K562 (cell line): ENCODE results near the gene MYO1A. TPM values are rescaled to one million over a fixed set of nuclear protein-coding genes. Genes with fewer than 3 reads are reported as not detected.

Experiments
- ATAC-seq: fragments of 200-7000 bp; cut with Tn5 transposase; 3 replicates; pipeline ENCODE4 v1.9.1; 2020; ENCODE audit warnings: moderate library complexity
- BruUV-seq: library from RNA; stranded (reverse); fragments of 400-500 nt; replicated peaks from 2 replicates; lab custom pipeline; 2021; lab: Mats Ljungman, UMichigan
- CTCF ChIA-PET: fragments of 300-600 bp; formaldehyde crosslinking; extraction: SDS; loops from one replicate; lab custom pipeline; 2021; ENCODE audit warnings: low intra/inter-chr PET ratio; lab: Yijun Ruan, JAX
- POLR2A ChIA-PET: fragments of 300-600, 350-650 bp; sonication (Branson Sonifier 250); formaldehyde crosslinking; extraction: SDS; loops from one replicate; lab custom pipeline; 2021; ENCODE audit warnings: antibody characterized with exemption, inconsistent platforms; lab: Yijun Ruan, JAX
- DNase-seq, 4 experiments: peaks; one replicate each; pipeline versions ENCODE4 v3.0.0 to v3.0.0-alpha.2; 2011 to 2018; ENCODE audit warnings: low spot score in 3 of 4, mixed read lengths in 3 of 4; ENCODE audit errors: extremely low read depth in 1 of 4
- FAIRE-seq: peaks from 2 replicates; lab custom pipeline; 2011; peaks lifted over from hg19 to GRCh38; lab: Jason Lieb, UNC
- H2AFZ ChIP-seq: 2 replicates; pipeline ENCODE4 v1.6.0; 2011; ENCODE audit warnings: low read depth, low read length, control low read depth, inconsistent platforms
- H3K27ac ChIP-seq: fragments of 200-600 bp; 3 replicates; pipeline ENCODE4 v1.8.0; 2011; ENCODE audit warnings: low read depth, mild to moderate bottlenecking, control low read depth, inconsistent platforms, low read length, moderate library complexity, mixed read lengths; ENCODE audit errors: extremely low read depth
- H3K27me3 ChIP-seq, 2 experiments: fragments of 300-600 bp in 1 of 2; 2 replicates in 1 of 2; 3 replicates in 1 of 2; pipeline versions ENCODE4 v1.6.0 to v1.8.0; 2011; ENCODE audit warnings: inconsistent platforms in 2 of 2, low read length in 2 of 2, mild to moderate bottlenecking in 1 of 2, mixed read lengths in 1 of 2, moderate library complexity in 1 of 2; ENCODE audit not compliant: control insufficient read depth in 2 of 2, insufficient read depth in 2 of 2
- H3K36me3 ChIP-seq: fragments of 300-600 bp; 3 replicates; pipeline ENCODE4 v1.8.0; 2011; ENCODE audit warnings: mild to moderate bottlenecking, low read length, inconsistent platforms; ENCODE audit not compliant: control insufficient read depth, insufficient read depth
- H3K4me1 ChIP-seq, 2 experiments: fragments of 200-600 bp in 1 of 2; replicated peaks in 1 of 2; 2 replicates in 1 of 2; 3 replicates in 1 of 2; pipeline versions ENCODE4 v1.5.1 to v1.8.0; 2011; ENCODE audit warnings: inconsistent platforms in 2 of 2, low read length in 2 of 2, mild to moderate bottlenecking in 1 of 2, mixed read lengths in 1 of 2, moderate library complexity in 1 of 2; ENCODE audit not compliant: control insufficient read depth in 2 of 2, insufficient read depth in 2 of 2
- H3K4me2 ChIP-seq: 2 replicates; pipeline ENCODE4 v1.6.1; 2011; ENCODE audit warnings: low read length, control low read depth, inconsistent platforms, mixed read lengths; ENCODE audit not compliant: insufficient read depth
- H3K4me3 ChIP-seq: fragments of 200-600 bp; sonication (generic), shearing (Covaris generic); 2 replicates; pipeline ENCODE4 v1.5.1; 2016; ENCODE audit warnings: control low read depth, inconsistent platforms
- H3K79me2 ChIP-seq: fragments of 200-600 bp; 3 replicates; pipeline ENCODE4 v1.8.0; 2011; ENCODE audit warnings: low read length, inconsistent platforms; ENCODE audit not compliant: control insufficient read depth, insufficient read depth
- H3K9ac ChIP-seq, 2 experiments: 2 replicates each; pipeline versions ENCODE4 v1.6.0 to v1.6.1; 2011; ENCODE audit warnings: low read depth in 2 of 2, low read length in 2 of 2, control low read depth in 1 of 2, inconsistent platforms in 1 of 2, mild to moderate bottlenecking in 1 of 2, mixed read lengths in 1 of 2; ENCODE audit not compliant: insufficient read depth in 1 of 2
- H3K9me1 ChIP-seq: one replicate; pipeline ENCODE4 v1.6.0; 2011; ENCODE audit warnings: inconsistent platforms, mild to moderate bottlenecking, low read length, moderate library complexity; ENCODE audit not compliant: control insufficient read depth, insufficient read depth
- H3K9me3 ChIP-seq: replicated peaks from 2 replicates; pipeline ENCODE4 v1.5.1; 2011; ENCODE audit warnings: low read depth, low read length, inconsistent platforms; ENCODE audit not compliant: control insufficient read depth, insufficient read depth
- H4K20me1 ChIP-seq: replicated peaks from 2 replicates; pipeline ENCODE4 v1.6.1; 2011; ENCODE audit warnings: low read length, inconsistent platforms, mixed read lengths; ENCODE audit not compliant: control insufficient read depth, insufficient read depth
- BCL6 ChIP-seq: fragments of 250-450 bp; sonication (Bioruptor Pico); IDR thresholded peaks from 2 replicates; pipeline ENCODE4 v1.4.0; 2020
- FIP1L1 ChIP-seq: fragments of 200-400 bp; formaldehyde crosslinking; IDR thresholded peaks from 2 replicates; pipeline ENCODE4 v1.6.1; 2018; ENCODE audit warnings: mild to moderate bottlenecking, low read depth, low read length; ENCODE audit not compliant: poor library complexity, severe bottlenecking
- FOSL1 ChIP-seq: fragments of 200-800 bp; sonication (Bioruptor generic); conservative IDR thresholded peaks from 2 replicates; pipeline ENCODE4 v1.6.1; 2016; ENCODE audit warnings: missing genetic modification characterization, missing compliant biosample characterization
- HSF4 ChIP-seq: fragments of 250-450 bp; sonication (Bioruptor Pico); IDR thresholded peaks from 2 replicates; pipeline ENCODE4 v2.1.2; 2022; ENCODE audit warnings: mild to moderate bottlenecking, moderate library complexity, borderline replicate concordance
- MTF1 ChIP-seq: fragments of 250-450 bp; sonication (Bioruptor Pico); IDR thresholded peaks from 2 replicates; pipeline ENCODE4 v1.9.0; 2021; ENCODE audit warnings: moderate library complexity, mild to moderate bottlenecking, inconsistent platforms, borderline replicate concordance
- NFIX ChIP-seq: fragments of 250-450 bp; sonication (Bioruptor Pico); IDR thresholded peaks from 2 replicates; pipeline ENCODE4 v1.4.0; 2020; ENCODE audit warnings: low read depth, mild to moderate bottlenecking, moderate library complexity
- SIN3B ChIP-seq: fragments of 450-650 bp; IDR thresholded peaks from 2 replicates; pipeline ENCODE4 v1.6.1; 2017; ENCODE audit warnings: low read depth, mild to moderate bottlenecking, moderate library complexity
- SMAD3 ChIP-seq: fragments of 450-650 bp; formaldehyde crosslinking; conservative IDR thresholded peaks from 2 replicates; pipeline ENCODE4 v1.4.0; 2020; ENCODE audit warnings: mild to moderate bottlenecking
- TBP ChIP-seq: optimal IDR thresholded peaks from 2 replicates; pipeline ENCODE3; 2011; ENCODE audit warnings: low read depth, low read length, improper control_type of control experiment
- ZNF77 ChIP-seq: fragments of 250-450 bp; sonication (Bioruptor Pico); IDR thresholded peaks from 2 replicates; pipeline ENCODE4 v1.5.0; 2020
- WGBS: fragments of 100-300 bp; shearing (Covaris generic); methylation state at CpG from one replicate; pipeline ENCODE4 v1.1.6; 2016; ENCODE audit warnings: low coverage, mixed read lengths; ENCODE audit not compliant: insufficient coverage; ENCODE audit errors: missing lambda C conversion rate; 5-methylcytosine and 5-hydroxymethylcytosine counted together
- in situ Hi-C: fragments of 300-500 bp; cut with MboI; formaldehyde crosslinking; loops from 4 replicates; pipeline ENCODE4 v1.15.0; 2018; ENCODE audit warnings: inconsistent platforms, mixed read lengths
- intact Hi-C: fragments of 100-400 bp; cut with micrococcal nuclease; formaldehyde crosslinking; loops from 2 replicates; pipeline ENCODE4 v1.14.2; 2022
- polyA plus RNA-seq, 8 experiments: library from polyadenylated mRNA; depleted of rRNA in 4 of 8; stranded (reverse) in 5 of 8; unstranded in 3 of 8; fragments of >200 nt; fragmentation: Nextera tagmentation in 2 of 8; fragmentation: Illumina TruSeq in 1 of 8; extraction: Ambion mirVana in 2 of 8; extraction: Trizol in 1 of 8; gene quantifications; 2 replicates each; pipeline versions ENCODE4 v1.2.1 to v1.2.3, GENCODE V29; 2011 to 2014; ENCODE audit warnings: inconsistent platforms in 1 of 8, missing spikeins in 1 of 8
- total RNA-seq, 7 experiments: library from RNA; depleted of rRNA in 6 of 7; stranded (reverse); fragments of >200 nt in 6 of 7; fragmentation: Illumina TruSeq in 2 of 7; extraction: Trizol in 2 of 7; gene quantifications; 2 replicates each; pipeline versions ENCODE4 v1.2.1 to v1.2.3, GENCODE V29; 2011 to 2021; ENCODE audit warnings: low replicate concordance in 1 of 7
- TF ChIP-seq, protein P1 (sequence below): sonication (generic); formaldehyde crosslinking; IDR thresholded peaks from 2 replicates; pipeline ENCODE4 v1.8.0; 2022; ENCODE audit warnings: mild to moderate bottlenecking, low read depth, missing genetic modification reagents
- TF ChIP-seq, protein P2 (sequence below): fragments of 250-450 bp; sonication (Bioruptor Pico); IDR thresholded peaks from 2 replicates; pipeline ENCODE4 v1.8.0; 2022; ENCODE audit warnings: inconsistent platforms
- TF ChIP-seq, protein P3 (sequence below): fragments of 450-650 bp; IDR thresholded peaks from 2 replicates; pipeline ENCODE4 v1.6.1; 2016; ENCODE audit warnings: borderline replicate concordance
- TF ChIP-seq, protein P4 (sequence below): fragments of 450-650 bp; IDR thresholded peaks from one replicate; pipeline ENCODE4 v1.6.1; 2018; ENCODE audit warnings: mild to moderate bottlenecking, moderate library complexity; ENCODE audit not compliant: partially characterized antibody
- TF ChIP-seq, protein P5 (sequence below): fragments of 250-450 bp; sonication (Bioruptor Pico); IDR thresholded peaks from 2 replicates; pipeline ENCODE4 v1.8.0; 2022; ENCODE audit warnings: inconsistent platforms, mild to moderate bottlenecking, moderate library complexity, borderline replicate concordance

The MYO1A gene
- total and polyA plus RNA-seq, 9 of the 15 experiments (the other 6 are each of a cell fraction or from before 2014, with no cell fraction given), result 0.03 to 0.29 (median 0.14) TPM; not detected in 2

DNA sequence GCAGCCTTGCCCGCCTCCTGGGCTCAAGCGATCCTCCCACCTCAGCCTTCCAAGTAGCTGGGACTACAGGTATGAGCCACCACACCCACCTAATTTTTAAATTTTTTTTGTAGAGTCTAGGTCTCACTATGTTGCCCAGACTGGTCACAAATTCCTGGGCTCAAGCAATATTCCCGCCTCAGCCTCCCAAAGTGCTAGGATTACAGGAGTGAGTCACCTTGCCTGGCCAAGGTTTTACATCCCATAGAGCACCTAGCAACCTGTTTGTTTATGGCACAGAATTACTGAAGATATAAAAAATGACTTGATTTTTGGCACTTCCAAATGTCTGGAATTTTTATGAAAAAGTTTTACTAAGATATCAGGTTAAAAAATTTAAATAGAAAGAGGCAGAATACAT, 16.5 kb downstream of the MYO1A start:
- no TSS peak for BruUV-seq
- Histone ChIP-seq H3K9ac (no peak overlapping the region), H4K20me1 (no peaks in the 10 kb centered on the region), H3K4me3 (no peak overlapping the region), H3K4me1 (peaks cover 3 to 6% of the 10 kb centered on the region in 2 experiments; a peak in 3 of 5 replicates), H3K36me3 (no peaks in the 10 kb centered on the region), H2AFZ (no peak overlapping the region), H3K4me2 (no peak overlapping the region), H3K9me1 (peaks cover 3% of the 10 kb centered on the region), H3K79me2 (no peaks in the 10 kb centered on the region), H3K27ac (no peak overlapping the region), H3K27me3 (no peaks in the 10 kb centered on the region), H3K9me3 (no peaks in the 10 kb centered on the region)
- WGBS, result 45% methylated on average over 3 of the region's 3 CpGs
- POLR2A ChIA-PET, result interaction anchor here (1.4 kb wide), 1 partner anchor 16 kb away, joined by 3 read pairs; no protein-coding TSS in a partner anchor
- no peak for FAIRE-seq
- no peak for DNase-seq
- CTCF ChIA-PET, result no interaction called here
- no peak for ATAC-seq
- intact Hi-C loops, result no loop called here
- in situ Hi-C loops, result no loop called here
- TF ChIP-seq TBP, result no peak
- no peak for TF ChIP-seq BCL6 (CRISPR knock-in tag)
- TF ChIP-seq, protein P1, sequence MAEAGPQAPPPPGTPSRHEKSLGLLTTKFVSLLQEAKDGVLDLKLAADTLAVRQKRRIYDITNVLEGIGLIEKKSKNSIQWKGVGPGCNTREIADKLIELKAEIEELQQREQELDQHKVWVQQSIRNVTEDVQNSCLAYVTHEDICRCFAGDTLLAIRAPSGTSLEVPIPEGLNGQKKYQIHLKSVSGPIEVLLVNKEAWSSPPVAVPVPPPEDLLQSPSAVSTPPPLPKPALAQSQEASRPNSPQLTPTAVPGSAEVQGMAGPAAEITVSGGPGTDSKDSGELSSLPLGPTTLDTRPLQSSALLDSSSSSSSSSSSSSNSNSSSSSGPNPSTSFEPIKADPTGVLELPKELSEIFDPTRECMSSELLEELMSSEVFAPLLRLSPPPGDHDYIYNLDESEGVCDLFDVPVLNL (CRISPR knock-in tag), result no peak
- no peak for TF ChIP-seq FIP1L1
- TF ChIP-seq FOSL1 (tag), result no peak
- TF ChIP-seq MTF1 (CRISPR knock-in tag), result no peak
- TF ChIP-seq SMAD3 (CRISPR knock-in tag), result no peak
- TF ChIP-seq, protein P2, sequence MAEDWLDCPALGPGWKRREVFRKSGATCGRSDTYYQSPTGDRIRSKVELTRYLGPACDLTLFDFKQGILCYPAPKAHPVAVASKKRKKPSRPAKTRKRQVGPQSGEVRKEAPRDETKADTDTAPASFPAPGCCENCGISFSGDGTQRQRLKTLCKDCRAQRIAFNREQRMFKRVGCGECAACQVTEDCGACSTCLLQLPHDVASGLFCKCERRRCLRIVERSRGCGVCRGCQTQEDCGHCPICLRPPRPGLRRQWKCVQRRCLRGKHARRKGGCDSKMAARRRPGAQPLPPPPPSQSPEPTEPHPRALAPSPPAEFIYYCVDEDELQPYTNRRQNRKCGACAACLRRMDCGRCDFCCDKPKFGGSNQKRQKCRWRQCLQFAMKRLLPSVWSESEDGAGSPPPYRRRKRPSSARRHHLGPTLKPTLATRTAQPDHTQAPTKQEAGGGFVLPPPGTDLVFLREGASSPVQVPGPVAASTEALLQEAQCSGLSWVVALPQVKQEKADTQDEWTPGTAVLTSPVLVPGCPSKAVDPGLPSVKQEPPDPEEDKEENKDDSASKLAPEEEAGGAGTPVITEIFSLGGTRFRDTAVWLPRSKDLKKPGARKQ, result no peak
- TF ChIP-seq, protein P3, sequence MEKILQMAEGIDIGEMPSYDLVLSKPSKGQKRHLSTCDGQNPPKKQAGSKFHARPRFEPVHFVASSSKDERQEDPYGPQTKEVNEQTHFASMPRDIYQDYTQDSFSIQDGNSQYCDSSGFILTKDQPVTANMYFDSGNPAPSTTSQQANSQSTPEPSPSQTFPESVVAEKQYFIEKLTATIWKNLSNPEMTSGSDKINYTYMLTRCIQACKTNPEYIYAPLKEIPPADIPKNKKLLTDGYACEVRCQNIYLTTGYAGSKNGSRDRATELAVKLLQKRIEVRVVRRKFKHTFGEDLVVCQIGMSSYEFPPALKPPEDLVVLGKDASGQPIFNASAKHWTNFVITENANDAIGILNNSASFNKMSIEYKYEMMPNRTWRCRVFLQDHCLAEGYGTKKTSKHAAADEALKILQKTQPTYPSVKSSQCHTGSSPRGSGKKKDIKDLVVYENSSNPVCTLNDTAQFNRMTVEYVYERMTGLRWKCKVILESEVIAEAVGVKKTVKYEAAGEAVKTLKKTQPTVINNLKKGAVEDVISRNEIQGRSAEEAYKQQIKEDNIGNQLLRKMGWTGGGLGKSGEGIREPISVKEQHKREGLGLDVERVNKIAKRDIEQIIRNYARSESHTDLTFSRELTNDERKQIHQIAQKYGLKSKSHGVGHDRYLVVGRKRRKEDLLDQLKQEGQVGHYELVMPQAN, result no peak
- no peak for TF ChIP-seq NFIX (CRISPR knock-in tag)
- TF ChIP-seq, protein P4, sequence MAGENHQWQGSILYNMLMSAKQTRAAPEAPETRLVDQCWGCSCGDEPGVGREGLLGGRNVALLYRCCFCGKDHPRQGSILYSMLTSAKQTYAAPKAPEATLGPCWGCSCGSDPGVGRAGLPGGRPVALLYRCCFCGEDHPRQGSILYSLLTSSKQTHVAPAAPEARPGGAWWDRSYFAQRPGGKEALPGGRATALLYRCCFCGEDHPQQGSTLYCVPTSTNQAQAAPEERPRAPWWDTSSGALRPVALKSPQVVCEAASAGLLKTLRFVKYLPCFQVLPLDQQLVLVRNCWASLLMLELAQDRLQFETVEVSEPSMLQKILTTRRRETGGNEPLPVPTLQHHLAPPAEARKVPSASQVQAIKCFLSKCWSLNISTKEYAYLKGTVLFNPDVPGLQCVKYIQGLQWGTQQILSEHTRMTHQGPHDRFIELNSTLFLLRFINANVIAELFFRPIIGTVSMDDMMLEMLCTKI, result no peak
- TF ChIP-seq, protein P5, sequence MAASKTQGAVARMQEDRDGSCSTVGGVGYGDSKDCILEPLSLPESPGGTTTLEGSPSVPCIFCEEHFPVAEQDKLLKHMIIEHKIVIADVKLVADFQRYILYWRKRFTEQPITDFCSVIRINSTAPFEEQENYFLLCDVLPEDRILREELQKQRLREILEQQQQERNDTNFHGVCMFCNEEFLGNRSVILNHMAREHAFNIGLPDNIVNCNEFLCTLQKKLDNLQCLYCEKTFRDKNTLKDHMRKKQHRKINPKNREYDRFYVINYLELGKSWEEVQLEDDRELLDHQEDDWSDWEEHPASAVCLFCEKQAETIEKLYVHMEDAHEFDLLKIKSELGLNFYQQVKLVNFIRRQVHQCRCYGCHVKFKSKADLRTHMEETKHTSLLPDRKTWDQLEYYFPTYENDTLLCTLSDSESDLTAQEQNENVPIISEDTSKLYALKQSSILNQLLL, result no peak
- no peak for TF ChIP-seq SIN3B
- TF ChIP-seq HSF4, result no peak
- no peak for TF ChIP-seq ZNF77 (CRISPR knock-in tag)
